H1 (cell line): ENCODE results near the gene XIRP1. TPM values are rescaled to one million over a fixed set of nuclear protein-coding genes. Genes with fewer than 3 reads are reported as not detected.

Experiments
- CTCF ChIA-PET: fragments of 300-600 bp; sonication (Branson Sonifier 250); formaldehyde crosslinking; loops from one replicate; lab custom pipeline; 2021; ENCODE audit not compliant: partially characterized antibody; lab: Charles Lee
- POLR2A ChIA-PET: fragments of 300-600 bp; sonication (Branson Sonifier 250); formaldehyde crosslinking; loops from one replicate; lab custom pipeline; 2021; ENCODE audit warnings: inconsistent platforms; ENCODE audit not compliant: partially characterized antibody; lab: Charles Lee
- DNase-seq, 2 experiments: peaks; one replicate each; pipeline versions ENCODE4 v3.0.0 to v3.0.0-alpha.2; 2010 to 2022; ENCODE audit warnings: low spot score in 2 of 2, low read depth in 1 of 2, mixed read lengths in 1 of 2
- FAIRE-seq: peaks from 2 replicates; lab custom pipeline; 2011; peaks lifted over from hg19 to GRCh38; lab: Jason Lieb, UNC
- H2AFZ ChIP-seq: 2 replicates; pipeline ENCODE4 v1.8.1; 2012; ENCODE audit warnings: low read length, inconsistent platforms
- H2AK5ac ChIP-seq: 2 replicates; pipeline ENCODE4 v1.6.1; 2013; ENCODE audit warnings: low read depth, low read length
- H2BK120ac ChIP-seq: replicated peaks from 2 replicates; pipeline ENCODE3; 2013; ENCODE audit warnings: low read depth, low read length, inconsistent platforms
- H2BK12ac ChIP-seq: 2 replicates; pipeline ENCODE4 v1.6.1; 2013; ENCODE audit warnings: low read depth, low read length
- H2BK15ac ChIP-seq: 2 replicates; pipeline ENCODE4 v1.6.1; 2013; ENCODE audit warnings: low read length
- H2BK20ac ChIP-seq: 2 replicates; pipeline ENCODE4 v1.6.1; 2013; ENCODE audit warnings: low read length
- H2BK5ac ChIP-seq: 2 replicates; pipeline ENCODE4 v1.6.1; 2013; ENCODE audit warnings: low read depth, low read length
- H3K14ac ChIP-seq: 2 replicates; pipeline ENCODE4 v1.6.1; 2013; ENCODE audit warnings: inconsistent platforms; ENCODE audit not compliant: insufficient read length
- H3K18ac ChIP-seq: 2 replicates; pipeline ENCODE4 v1.6.1; 2013; ENCODE audit warnings: low read length; ENCODE audit errors: extremely low read depth
- H3K23ac ChIP-seq: 2 replicates; pipeline ENCODE4 v1.6.1; 2013; ENCODE audit warnings: inconsistent platforms; ENCODE audit not compliant: insufficient read length
- H3K23me2 ChIP-seq: 2 replicates; pipeline ENCODE4 v1.6.1; 2013; ENCODE audit warnings: low read depth, low read length
- H3K27ac ChIP-seq: 2 replicates; pipeline ENCODE4 v1.6.1; 2011; ENCODE audit warnings: low read depth, low read length, inconsistent platforms
- H3K27me3 ChIP-seq, 4 experiments: replicated peaks in 1 of 4; 1 replicate in 1 of 4; 2 replicates in 3 of 4; pipeline versions ENCODE4 v1.6.1 to v1.8.1; 2011 to 2013; ENCODE audit warnings: low read length in 3 of 4, mild to moderate bottlenecking in 3 of 4, inconsistent platforms in 2 of 4, mixed read lengths in 2 of 4, moderate library complexity in 1 of 4; ENCODE audit not compliant: control insufficient read depth in 3 of 4, insufficient read depth in 3 of 4; ENCODE audit errors: extremely low read depth in 1 of 4
- H3K36me3 ChIP-seq, 4 experiments: 2 replicates each; pipeline versions ENCODE4 v1.6.1 to v1.8.1; 2011 to 2013; ENCODE audit warnings: mild to moderate bottlenecking in 4 of 4, low read length in 3 of 4, moderate library complexity in 2 of 4, control low read depth in 1 of 4, inconsistent platforms in 1 of 4; ENCODE audit not compliant: insufficient read depth in 4 of 4, control insufficient read depth in 2 of 4
- H3K4ac ChIP-seq: replicated peaks from 2 replicates; pipeline ENCODE3; 2013; ENCODE audit warnings: low read length, low read depth, mixed read lengths, inconsistent platforms; ENCODE audit not compliant: insufficient read length
- H3K4me1 ChIP-seq, 4 experiments: replicated peaks in 1 of 4; 1 replicate in 1 of 4; 2 replicates in 3 of 4; pipeline versions ENCODE4 v1.6.1 to v1.8.1; 2011 to 2013; ENCODE audit warnings: low read length in 3 of 4, inconsistent platforms in 2 of 4, mixed read lengths in 1 of 4; ENCODE audit not compliant: insufficient read depth in 4 of 4, control insufficient read depth in 3 of 4
- H3K4me2 ChIP-seq, 2 experiments: 2 replicates each; pipeline versions ENCODE4 v1.6.1 to v1.8.1; 2011 to 2013; ENCODE audit warnings: low read depth in 2 of 2, low read length in 2 of 2, control low read depth in 1 of 2, inconsistent platforms in 1 of 2, mild to moderate bottlenecking in 1 of 2; ENCODE audit not compliant: insufficient read depth in 1 of 2
- H3K4me3 ChIP-seq, 4 experiments: fragments of 200-600, 300-600 bp in 1 of 4; sonication (generic), shearing (Covaris generic), sonication (Bioruptor Twin) in 1 of 4; 2 replicates each; pipeline versions ENCODE4 v1.5.1 to v1.8.1; 2011 to 2016; ENCODE audit warnings: low read length in 4 of 4, low read depth in 3 of 4, control low read depth in 2 of 4, inconsistent platforms in 2 of 4, mild to moderate bottlenecking in 2 of 4, mixed read lengths in 1 of 4, moderate library complexity in 1 of 4; ENCODE audit not compliant: insufficient read depth in 2 of 4; ENCODE audit errors: extremely low read depth in 1 of 4
- H3K56ac ChIP-seq: replicated peaks from 2 replicates; pipeline ENCODE3; 2013; ENCODE audit warnings: low read depth, mild to moderate bottlenecking, mixed read lengths, low read length, inconsistent platforms; ENCODE audit not compliant: insufficient read length
- H3K79me1 ChIP-seq: 2 replicates; pipeline ENCODE4 v1.6.1; 2013; ENCODE audit warnings: low read depth, low read length, control low read depth
- H3K79me2 ChIP-seq, 2 experiments: 2 replicates each; pipeline versions ENCODE4 v1.6.1 to v1.8.1; 2012 to 2013; ENCODE audit warnings: low read length in 2 of 2, mild to moderate bottlenecking in 2 of 2, inconsistent platforms in 1 of 2; ENCODE audit not compliant: insufficient read depth in 2 of 2, control insufficient read depth in 1 of 2
- H3K9ac ChIP-seq, 4 experiments: replicated peaks in 1 of 4; 1 replicate in 1 of 4; 2 replicates in 3 of 4; pipeline versions ENCODE4 v1.6.1 to v1.8.1; 2011 to 2013; ENCODE audit warnings: low read depth in 3 of 4, low read length in 3 of 4, control low read depth in 2 of 4, mild to moderate bottlenecking in 2 of 4, moderate library complexity in 2 of 4, inconsistent platforms in 1 of 4; ENCODE audit errors: extremely low read depth in 1 of 4
- H3K9me3 ChIP-seq, 2 experiments: 2 replicates each; pipeline versions ENCODE4 v1.6.1 to v1.8.1; 2012 to 2013; ENCODE audit warnings: mild to moderate bottlenecking in 2 of 2, moderate library complexity in 2 of 2, control low read depth in 1 of 2, inconsistent platforms in 1 of 2, low read depth in 1 of 2, low read length in 1 of 2, mixed read lengths in 1 of 2; ENCODE audit not compliant: insufficient read depth in 2 of 2
- H4K20me1 ChIP-seq, 2 experiments: replicated peaks in 1 of 2; 2 replicates each; pipeline versions ENCODE3 to v1.8.1; 2011 to 2013; ENCODE audit warnings: inconsistent platforms in 2 of 2, low read length in 2 of 2, mild to moderate bottlenecking in 1 of 2; ENCODE audit not compliant: insufficient read depth in 2 of 2, control insufficient read depth in 1 of 2
- H4K5ac ChIP-seq: 2 replicates; pipeline ENCODE4 v1.6.1; 2013; ENCODE audit warnings: low read length, low read depth, mixed read lengths, inconsistent platforms; ENCODE audit not compliant: insufficient read length
- H4K8ac ChIP-seq: 2 replicates; pipeline ENCODE4 v1.8.0; 2013; ENCODE audit warnings: mild to moderate bottlenecking, moderate library complexity, low read length, inconsistent platforms; ENCODE audit not compliant: insufficient read depth; ENCODE audit errors: extremely low read depth
- H4K91ac ChIP-seq: replicated peaks from 2 replicates; pipeline ENCODE3; 2013; ENCODE audit warnings: low read length, mixed read lengths, inconsistent platforms; ENCODE audit not compliant: insufficient read length
- FOSL1 ChIP-seq: IDR thresholded peaks from 2 replicates; pipeline ENCODE4 v1.6.1; 2011; ENCODE audit warnings: mild to moderate bottlenecking, low read depth, low read length, moderate library complexity; ENCODE audit not compliant: insufficient read depth
- JUN ChIP-seq: IDR thresholded peaks from 2 replicates; pipeline ENCODE4 v1.6.1; 2011; ENCODE audit warnings: low read depth, mild to moderate bottlenecking, improper control_type of control experiment, low read length
- WGBS, 2 experiments: shearing (Covaris generic) in 1 of 2; methylation state at CpG; one replicate each; pipeline versions ENCODE4 v1.1.6 to v1.1.7; 2013 to 2015; ENCODE audit warnings: low lambda C conversion rate in 2 of 2, mixed read lengths in 2 of 2, inconsistent platforms in 1 of 2, low coverage in 1 of 2, missing lambda C conversion rate in 1 of 2; ENCODE audit not compliant: insufficient replicate concordance in 2 of 2, insufficient coverage in 1 of 2, insufficient read length in 1 of 2; ENCODE audit errors: extremely low coverage in 1 of 2, missing lambda C conversion rate in 1 of 2; 5-methylcytosine and 5-hydroxymethylcytosine counted together
- polyA plus RNA-seq, 7 experiments: library from polyadenylated mRNA; depleted of rRNA in 3 of 7; stranded (reverse) in 5 of 7; unstranded in 2 of 7; fragments of >200 nt in 5 of 7; fragments of 200-250 nt in 2 of 7; gene quantifications; 1 replicate in 5 of 7; 2 replicates in 1 of 7; 4 replicates in 1 of 7; pipeline versions ENCODE4 v1.2.1 to v1.2.3, GENCODE V29; 2011 to 2013; ENCODE audit warnings: missing spikeins in 2 of 7, mixed read lengths in 2 of 7
- total RNA-seq: library from RNA; stranded (reverse); fragmentation: NEBNext Ultra II Directional; extraction: Animal tissue kit (Norgen Biotek cat#: 25700); gene quantifications from 2 replicates; pipeline ENCODE4 v1.2.1, GENCODE V29; 2021

XIRP1 gene
- total and polyA plus RNA-seq, 2 of the 8 experiments (the other 6 are each of a cell fraction or from before 2014, with no cell fraction given) = not detected

- ChIA-PET CTCF (interaction anchor here (1.0 to 2.8 kb wide), 13 partner anchors 10 to 206 kb away, joined by 3 to 11 read pairs (median 4); no protein-coding TSS in a partner anchor), POLR2A (interaction anchor here (1.0 to 1.7 kb wide), 6 partner anchors 15 to 241 kb away, joined by 3 to 6 read pairs (median 3); partner anchors contain the start of gene RPSA)
- Histone ChIP-seq H3K56ac (no peak overlapping the region), H3K4me3 (no peak overlapping the region), H3K9ac (no peak overlapping the region), H3K79me2 (no peaks in the 10 kb centered on the region), H3K18ac (no peak overlapping the region), H3K27me3 (no peaks in the 10 kb centered on the region), H3K4ac (no peak overlapping the region), H3K14ac (no peak overlapping the region), H4K8ac (no peak overlapping the region), H3K23me2 (no peaks in the 10 kb centered on the region), H4K20me1 (no peaks in the 10 kb centered on the region), H2BK15ac (no peak overlapping the region), H3K4me1 (peaks cover 0 to 7% (median 4%) of the 10 kb centered on the region in 4 experiments; a peak in 4 of 7 replicates), H3K79me1 (no peaks in the 10 kb centered on the region), H4K91ac (no peak overlapping the region), H2BK20ac (no peak overlapping the region), H3K9me3 (no peaks in the 10 kb centered on the region; a peak in 1 of 4 replicates), H2BK12ac (no peak overlapping the region), H2AFZ (no peak overlapping the region), H2BK5ac (no peak overlapping the region), H3K4me2 (no peak overlapping the region), H3K36me3 (no peaks in the 10 kb centered on the region), H2BK120ac (no peak overlapping the region), H3K23ac (no peak overlapping the region), H3K27ac (no peak overlapping the region), H4K5ac (no peak overlapping the region), H2AK5ac (no peak overlapping the region)
- no peak for TF ChIP-seq FOSL1
- no peak for TF ChIP-seq JUN
- no peak for DNase-seq
- WGBS, 2 experiments = 85% methylated on average over 2 of the region's 2 CpGs; no CpG with 5 or more reads in 1 of the 2 experiments
- no peak for FAIRE-seq
Measured at GRCh38 chr3:39171860-39172259, 20.5 kb downstream of the XIRP1 start.
